Hippocampal formation (tissue), 2 donors: Measurements from ENCODE around the gene SLC19A1.
A peak's percentile ranks its signal among the peaks of the same experiment; 100 is the strongest.

ENCODE experiments used
- DNase-seq, 2 donors: peaks; one replicate each; lab custom pipeline; 2025; lab: John Stamatoyannopoulos, UW

Gene SLC19A1

GRCh38 chr21:45545236-45545570 is 3.0 kb upstream of the SLC19A1 start:
- no peak for DNase-seq

- DNase-seq, result no peak
Measured at GRCh38 chr21:45544449-45545235, 2.4 kb upstream of the SLC19A1 start.

- DNase-seq, result no peak
Measured at GRCh38 chr21:45543710-45544448, 1.6 kb upstream of the SLC19A1 start.

- no peak for DNase-seq
Measured at GRCh38 chr21:45543371-45543709, 1.1 kb upstream of the SLC19A1 start.

- no peak for DNase-seq
Measured at GRCh38 chr21:45542667-45543370, 579 bp upstream of the SLC19A1 start.

GRCh38 chr21:45541221-45542039 is 810 bp downstream of the SLC19A1 start:
- DNase-seq, result peak in 1 of 2 donors; percentile 26

- no peak for DNase-seq
Measured at GRCh38 chr21:45540601-45540970, 1.7 kb downstream of the SLC19A1 start.

GRCh38 chr21:45539796-45540600 is 2.2 kb downstream of the SLC19A1 start:
- no peak for DNase-seq

- DNase-seq, result no peak
Measured at GRCh38 chr21:45539046-45539795, 3.0 kb downstream of the SLC19A1 start.

GRCh38 chr21:45538381-45539045 is 3.7 kb downstream of the SLC19A1 start:
- DNase-seq, result no peak

- DNase-seq, result no peak
Measured at GRCh38 chr21:45537746-45538291, 4.4 kb downstream of the SLC19A1 start.

GRCh38 chr21:45537111-45537745 is 5.0 kb downstream of the SLC19A1 start:
- DNase-seq, result no peak

- no peak for DNase-seq
Measured at GRCh38 chr21:45536301-45537081, 5.7 kb downstream of the SLC19A1 start.

- peak in 1 of 2 donors; percentile 42 for DNase-seq
Measured at GRCh38 chr21:45535341-45536081, 6.7 kb downstream of the SLC19A1 start.

- peak; percentile 28 to 36 for DNase-seq
Measured at GRCh38 chr21:45534636-45535331, 7.5 kb downstream of the SLC19A1 start.

GRCh38 chr21:45533846-45534635 is 8.2 kb downstream of the SLC19A1 start:
- no peak for DNase-seq
